HG03460 (cell line): ENCODE measurements around the gene HYAL3.
A peak's percentile ranks its signal among the peaks of the same experiment; 100 is the strongest.

ENCODE experiments used
- ATAC-seq: cut with Tn5 transposase; IDR thresholded peaks from one replicate; pipeline ENCODE4 v1.9.1; 2021; ENCODE audit not compliant: unreplicated experiment

Gene HYAL3, protein sequence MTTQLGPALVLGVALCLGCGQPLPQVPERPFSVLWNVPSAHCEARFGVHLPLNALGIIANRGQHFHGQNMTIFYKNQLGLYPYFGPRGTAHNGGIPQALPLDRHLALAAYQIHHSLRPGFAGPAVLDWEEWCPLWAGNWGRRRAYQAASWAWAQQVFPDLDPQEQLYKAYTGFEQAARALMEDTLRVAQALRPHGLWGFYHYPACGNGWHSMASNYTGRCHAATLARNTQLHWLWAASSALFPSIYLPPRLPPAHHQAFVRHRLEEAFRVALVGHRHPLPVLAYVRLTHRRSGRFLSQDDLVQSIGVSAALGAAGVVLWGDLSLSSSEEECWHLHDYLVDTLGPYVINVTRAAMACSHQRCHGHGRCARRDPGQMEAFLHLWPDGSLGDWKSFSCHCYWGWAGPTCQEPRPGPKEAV

DNA sequence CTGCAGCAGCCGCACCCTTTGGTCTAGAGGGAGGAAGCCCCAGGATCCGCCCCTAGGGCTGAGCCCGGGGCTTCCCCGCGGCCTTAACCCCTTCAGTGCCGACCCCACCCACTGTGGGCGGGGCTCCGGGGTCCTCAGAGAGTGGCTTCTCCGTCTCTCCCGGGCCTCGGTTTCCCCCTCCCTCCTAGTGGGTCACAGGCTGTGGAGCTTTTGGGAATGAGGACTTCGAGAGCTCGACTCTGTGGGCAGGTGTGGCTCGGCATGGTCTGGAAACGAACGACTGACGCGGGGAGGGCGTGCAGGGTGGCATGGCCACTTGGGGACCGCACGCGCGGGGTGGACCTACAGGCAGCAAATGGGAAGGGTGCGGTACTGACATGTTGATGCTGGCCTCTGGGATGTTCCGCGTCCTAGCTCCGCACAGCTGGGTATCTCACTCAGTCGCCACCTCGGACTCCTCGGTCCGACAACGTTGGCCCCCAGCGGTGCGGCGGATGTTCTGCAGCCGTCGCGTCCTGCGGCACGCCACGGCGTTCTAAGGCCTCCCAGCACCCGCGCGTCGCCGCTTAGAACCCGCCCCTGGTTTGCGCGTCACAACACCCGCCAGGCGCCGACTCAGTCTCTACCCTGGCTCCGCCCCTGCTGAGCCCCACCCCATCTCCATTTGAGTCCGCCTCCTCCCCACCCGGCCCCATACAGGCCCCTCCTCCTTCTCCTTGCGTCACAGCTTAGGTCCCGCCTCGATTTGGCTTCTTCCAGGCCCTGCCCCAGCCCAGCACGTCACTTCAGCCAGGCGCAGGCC is at the start of gene HYAL3, which contains the start of gene NAA80:
Gene HYAL3 (minus strand): TSS at position 570 of the 802 bp plus-strand sequence. CDS start 3,803 bp downstream, outside the sequence.
Gene NAA80 (minus strand): TSS at position 570 of the 802 bp plus-strand sequence. CDS start 1,942 bp downstream, outside the sequence.
- ATAC-seq = peak; percentile 82

DNA sequence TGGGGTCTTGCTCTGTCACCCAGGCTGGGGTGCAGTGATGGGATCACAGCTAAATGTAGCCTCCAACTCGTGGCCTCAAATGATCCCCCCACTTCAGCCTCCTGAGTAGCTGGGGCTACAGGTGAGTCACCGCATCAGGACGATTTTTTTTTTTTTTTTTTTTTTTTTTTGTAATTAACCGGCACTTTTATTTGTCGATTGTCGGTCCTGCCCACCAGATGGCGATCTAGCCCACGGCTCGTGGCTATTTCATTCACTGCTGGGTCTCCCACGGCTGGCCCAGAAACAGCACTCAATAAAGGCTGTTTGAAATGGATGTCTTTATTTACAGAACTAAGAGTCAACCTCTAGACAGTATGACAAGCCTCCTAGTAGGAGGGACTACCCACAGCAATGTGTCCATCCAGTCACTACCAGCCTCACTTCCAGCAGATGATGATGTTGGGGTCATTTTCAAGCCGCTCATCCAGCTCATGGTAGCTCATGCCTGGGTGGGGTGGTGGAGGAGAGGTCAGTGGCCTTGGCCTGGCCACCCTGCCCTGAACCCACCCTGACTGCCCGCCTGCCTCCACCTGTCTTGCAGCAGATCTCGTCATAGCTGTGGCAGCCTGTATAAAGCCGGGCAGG is 48.1 kb upstream of the HYAL3 start:
- no peak for ATAC-seq

DNA sequence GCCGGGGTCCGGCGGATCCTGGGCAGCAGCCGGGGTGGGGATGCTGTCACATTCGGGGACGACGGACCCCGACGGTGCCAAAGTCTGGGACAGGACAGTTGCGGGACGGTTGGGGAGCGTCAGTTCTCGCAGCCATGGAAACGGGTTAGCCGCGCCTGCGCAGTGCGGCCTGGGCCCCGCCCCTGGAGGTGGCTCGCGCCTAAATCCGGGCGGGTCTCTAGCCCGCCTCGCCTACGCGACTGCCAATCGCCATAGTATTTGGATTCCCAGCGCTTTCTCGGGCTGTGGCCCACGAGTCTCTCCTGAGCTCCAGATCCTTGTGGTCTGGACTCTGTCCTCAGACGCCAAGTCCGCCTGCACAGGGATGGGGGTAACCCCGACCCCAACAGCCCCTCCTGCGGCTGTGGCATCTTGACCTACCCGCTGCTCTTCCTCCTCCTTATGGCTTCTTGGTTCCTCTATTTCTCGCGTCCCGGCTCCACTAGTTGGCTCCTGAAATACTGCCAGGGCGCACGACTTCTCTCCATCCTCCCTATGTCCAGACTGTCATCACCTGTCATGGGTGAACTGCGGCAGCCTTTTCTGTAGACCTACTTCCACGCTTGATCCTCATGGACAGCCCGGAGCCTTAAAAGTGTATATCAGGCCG is 46.5 kb upstream of the HYAL3 start, which contains the start of gene ZMYND10:
Gene ZMYND10 (minus strand): TSS at position 147 of the 649 bp plus-strand sequence. CDS start 153 bp downstream, outside the sequence.
- no peak for ATAC-seq

DNA sequence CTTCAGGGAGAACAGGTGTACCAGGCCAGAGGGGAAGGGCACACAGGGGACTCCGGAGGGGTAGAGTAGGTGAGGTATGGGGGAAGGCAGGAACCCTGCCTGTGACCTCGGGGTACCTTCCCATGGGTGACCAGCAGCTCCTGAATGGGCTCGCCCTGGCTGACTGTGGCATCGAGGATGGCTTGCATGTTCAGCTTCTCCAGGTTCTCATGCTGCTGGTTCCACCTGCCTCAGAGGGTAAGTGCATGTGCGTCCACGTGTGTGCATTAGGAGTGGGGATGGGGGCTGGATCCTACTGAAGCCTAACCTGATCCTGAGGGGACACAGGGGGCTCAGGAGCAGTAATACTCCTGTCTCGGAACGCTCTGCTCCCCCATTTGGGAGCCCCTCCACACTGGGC is 45.8 kb upstream of the HYAL3 start:
- no peak for ATAC-seq

DNA sequence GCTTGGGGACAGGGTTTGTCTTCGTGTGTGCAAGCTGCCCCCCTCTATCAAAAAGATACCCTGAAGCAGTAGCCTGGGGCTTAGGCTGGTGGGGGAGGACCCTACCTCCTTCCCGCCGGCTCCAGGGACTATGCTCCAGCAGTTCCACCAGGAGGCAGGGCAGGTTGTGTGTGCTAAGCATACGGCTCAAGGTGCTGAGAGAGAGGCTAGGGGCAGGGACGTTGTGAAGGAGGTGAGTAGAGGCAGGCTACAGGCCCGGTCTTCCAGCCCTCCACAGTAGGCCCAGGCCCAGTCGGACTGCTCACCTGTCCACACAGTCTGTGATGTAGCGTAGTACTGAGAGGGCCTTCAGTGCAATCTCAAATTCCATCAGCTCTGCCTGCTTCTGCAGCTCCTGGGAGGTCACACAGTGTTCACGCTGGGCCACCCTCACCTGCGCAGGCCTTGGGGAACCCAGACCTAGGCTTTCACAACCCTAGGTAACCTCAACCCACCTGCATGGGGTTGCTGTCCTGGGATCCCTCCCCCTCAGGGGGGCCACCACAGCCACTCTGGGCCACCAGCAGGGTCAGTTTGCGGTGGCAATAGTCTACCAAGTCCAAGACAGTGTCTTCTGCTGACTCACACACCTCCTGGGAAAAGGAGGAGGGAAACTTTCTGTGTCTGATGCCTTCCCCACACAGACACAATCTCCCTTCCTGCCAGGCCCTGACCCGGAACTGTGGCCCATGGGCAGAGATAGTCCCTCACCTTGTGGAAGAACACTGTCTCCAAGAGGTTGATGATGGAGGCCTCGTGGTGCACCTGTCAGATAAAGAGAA is 43.8 kb upstream of the HYAL3 start:
- no peak for ATAC-seq

DNA sequence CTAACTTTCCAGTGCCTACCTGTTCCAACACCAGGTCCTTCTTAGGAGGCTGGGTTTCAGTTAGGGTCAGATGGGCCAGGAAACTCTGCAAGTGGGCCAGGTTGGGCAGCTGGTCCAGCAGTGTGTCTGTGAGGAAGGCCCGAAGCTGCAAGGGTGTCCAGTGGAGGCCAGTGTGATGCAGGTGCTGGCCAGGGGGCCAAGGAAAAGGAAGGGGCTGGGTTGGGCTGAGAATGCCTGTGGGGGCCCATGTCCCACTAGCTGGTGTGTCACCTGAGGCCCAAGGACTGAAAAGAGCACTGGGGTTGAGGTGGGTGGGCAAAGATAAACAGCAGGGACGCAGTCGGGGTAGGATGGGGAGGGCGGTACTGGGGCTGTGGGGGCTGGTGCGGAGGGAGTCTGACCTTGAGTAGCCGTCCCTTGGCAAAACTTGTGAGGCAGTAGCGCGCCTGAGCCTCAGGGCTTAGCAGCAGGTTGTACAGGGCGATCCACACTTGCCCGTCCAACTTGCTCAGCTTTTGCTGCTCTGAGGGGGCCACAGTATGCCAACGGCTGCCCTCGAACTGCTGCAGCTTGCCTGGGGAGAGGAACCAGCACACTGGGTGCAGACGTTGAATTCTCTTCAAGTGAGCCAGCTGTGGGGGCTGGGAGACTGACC is 42.9 kb upstream of the HYAL3 start:
- no peak for ATAC-seq

DNA sequence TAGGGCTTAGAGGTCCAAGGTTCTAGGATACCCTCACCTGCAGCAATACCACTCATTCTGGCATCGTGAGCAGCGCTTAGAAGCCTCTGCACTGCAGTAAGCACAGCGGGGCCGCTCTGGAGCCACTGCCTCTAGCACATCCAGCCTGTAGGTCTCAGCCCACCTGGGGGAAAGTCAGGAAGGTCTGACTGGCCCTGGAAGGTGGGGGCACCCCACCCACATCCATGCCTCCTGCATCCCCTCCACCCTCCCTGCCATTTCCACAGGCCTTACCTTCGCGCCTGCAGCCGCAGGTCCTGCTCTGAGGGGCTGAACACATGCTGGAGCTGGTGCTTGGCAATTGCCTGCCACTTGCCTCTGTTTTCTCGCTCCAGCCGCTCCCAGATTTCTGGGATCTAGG is 42.3 kb upstream of the HYAL3 start:
- no peak for ATAC-seq

DNA sequence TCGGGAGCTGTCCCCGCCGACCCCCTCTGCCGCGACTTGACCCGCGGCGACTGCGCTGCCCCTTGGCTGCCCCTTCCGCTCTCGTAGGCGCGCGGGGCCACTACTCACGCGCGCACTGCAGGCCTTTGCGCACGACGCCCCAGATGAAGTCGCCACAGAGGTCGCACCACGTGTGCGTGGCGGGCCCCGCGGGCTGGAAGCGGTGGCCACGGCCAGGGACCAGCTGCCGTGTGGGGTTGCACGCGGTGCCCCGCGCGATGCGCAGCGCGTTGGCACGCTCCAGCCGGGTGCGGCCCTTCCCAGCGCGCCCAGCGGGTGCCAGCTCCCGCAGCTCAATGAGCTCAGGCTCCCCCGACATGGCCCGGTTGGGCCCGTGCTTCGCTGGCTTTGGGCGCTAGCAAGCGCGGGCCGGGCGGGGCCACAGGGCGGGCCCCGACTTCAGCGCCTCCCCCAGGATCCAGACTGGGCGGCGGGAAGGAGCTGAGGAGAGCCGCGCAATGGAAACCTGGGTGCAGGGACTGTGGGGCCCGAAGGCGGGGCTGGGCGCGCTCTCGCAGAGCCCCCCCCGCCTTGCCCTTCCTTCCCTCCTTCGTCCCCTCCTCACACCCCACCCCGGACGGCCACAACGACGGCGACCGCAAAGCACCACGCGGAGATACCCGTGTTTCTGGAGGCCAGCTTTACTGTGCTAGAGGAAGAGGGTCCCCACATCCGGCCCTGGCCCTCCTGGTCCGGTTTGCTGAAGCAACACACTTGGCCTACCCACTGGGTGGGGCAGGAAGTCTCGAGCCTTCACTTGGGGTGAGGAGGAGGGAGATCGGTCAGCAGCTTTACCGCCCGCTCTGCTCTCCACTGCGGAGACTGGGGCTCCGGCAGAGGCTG is 41.5 kb upstream of the HYAL3 start, which contains the start of gene RASSF1:
Gene RASSF1 (minus strand): TSS at position 389 of the 882 bp plus-strand sequence. CDS start 31 bp downstream, at position 358.
- no peak for ATAC-seq

DNA sequence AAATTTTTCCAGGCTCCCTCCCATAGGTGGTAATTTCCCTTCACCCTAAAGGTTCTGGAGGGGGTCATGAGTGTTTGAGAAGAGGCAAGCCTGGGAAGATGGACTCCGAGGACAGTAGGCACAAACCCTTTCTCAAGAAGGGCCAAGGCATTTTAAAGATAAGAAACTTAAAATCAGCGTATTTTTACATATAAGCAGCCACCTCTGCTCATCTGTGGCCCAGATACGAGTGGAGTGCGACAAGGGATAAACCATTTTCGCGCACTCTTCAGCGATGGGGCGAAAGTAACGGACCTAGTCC is 40.9 kb upstream of the HYAL3 start:
- ATAC-seq = no peak

DNA sequence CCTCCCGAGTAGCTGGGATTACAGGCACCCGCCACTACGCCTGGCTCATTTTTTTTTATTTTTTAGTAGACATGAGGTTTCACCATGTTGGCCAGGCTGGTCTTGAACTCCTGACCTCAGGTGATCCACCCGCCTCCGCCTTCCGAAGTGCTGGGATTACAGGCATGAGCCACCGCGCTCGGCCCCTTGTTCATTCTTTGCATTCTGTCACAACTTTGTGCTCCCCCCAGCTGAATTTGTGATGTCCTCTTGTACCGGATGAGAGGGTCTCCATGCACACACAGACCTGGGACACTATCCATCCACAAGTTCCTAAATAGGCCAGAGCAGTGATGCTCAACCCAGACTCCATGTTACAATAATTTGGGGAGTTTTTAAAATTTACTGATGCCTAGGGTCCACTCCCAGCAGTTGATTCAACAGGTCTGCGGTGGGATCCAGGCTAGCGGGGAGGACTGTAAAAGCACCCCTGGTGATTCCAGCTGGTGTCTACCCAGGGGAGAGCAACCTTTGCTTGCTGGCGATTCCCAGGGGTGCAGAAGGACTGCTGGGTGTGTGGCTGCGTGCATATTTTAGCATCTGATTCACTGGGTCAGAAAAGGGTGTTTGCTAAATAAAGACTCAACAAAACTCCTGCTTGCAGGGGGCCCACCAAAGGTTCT is 40.4 kb upstream of the HYAL3 start:
- ATAC-seq = no peak

DNA sequence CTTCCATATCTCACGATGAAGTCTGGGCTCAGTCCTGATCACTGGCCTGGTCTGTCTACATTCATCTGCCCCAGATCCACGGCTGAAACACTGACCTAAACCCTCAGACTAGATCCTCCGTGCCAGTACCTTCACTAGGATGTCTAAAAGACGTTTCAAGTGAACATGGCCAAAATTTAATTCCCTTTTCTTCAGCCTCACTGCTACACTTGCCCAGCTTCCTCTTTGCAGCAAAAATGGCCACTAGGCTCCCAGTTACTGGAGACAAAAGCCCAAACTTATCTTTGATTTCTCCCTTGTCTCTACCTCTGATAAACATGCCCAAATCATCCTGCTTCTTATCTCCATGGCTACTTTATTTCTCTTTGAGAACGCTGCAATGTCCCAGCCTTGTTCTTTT is 39.8 kb upstream of the HYAL3 start:
- no peak for ATAC-seq

DNA sequence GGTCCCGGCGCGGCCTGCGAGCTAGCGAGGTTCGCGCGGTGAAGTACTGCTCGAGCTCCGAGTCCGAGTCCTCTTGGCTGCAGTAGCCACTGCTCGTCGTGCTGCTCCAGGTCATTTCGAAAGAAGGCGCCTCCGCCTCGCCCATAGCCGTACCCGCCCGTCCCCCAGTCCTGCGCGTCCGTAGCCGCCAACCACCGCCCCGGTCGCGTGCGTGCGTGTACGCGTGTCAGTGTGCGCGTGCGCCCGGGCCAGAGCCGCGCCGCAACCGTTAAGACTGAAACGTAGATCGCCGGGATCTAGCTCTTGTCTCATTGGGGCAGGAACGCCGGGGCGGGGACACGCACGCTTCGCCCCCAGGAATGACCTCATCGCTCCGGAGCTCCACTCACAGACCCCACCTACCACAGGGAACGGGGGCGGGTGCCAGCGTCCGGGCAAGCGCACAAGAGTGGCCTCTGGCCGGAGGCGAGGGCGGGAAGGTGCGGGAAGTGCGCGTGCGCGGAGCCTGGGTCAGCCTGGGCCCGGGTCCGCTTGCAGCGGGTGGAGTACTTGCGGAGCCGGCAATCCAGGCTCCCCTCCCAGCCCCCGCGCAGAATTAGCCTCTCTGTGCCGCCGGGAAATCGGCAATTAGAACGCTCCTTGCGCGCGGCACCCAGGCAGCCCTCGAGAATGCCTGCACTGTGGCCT is 38.1 kb upstream of the HYAL3 start:
- ATAC-seq = peak; percentile 66

DNA sequence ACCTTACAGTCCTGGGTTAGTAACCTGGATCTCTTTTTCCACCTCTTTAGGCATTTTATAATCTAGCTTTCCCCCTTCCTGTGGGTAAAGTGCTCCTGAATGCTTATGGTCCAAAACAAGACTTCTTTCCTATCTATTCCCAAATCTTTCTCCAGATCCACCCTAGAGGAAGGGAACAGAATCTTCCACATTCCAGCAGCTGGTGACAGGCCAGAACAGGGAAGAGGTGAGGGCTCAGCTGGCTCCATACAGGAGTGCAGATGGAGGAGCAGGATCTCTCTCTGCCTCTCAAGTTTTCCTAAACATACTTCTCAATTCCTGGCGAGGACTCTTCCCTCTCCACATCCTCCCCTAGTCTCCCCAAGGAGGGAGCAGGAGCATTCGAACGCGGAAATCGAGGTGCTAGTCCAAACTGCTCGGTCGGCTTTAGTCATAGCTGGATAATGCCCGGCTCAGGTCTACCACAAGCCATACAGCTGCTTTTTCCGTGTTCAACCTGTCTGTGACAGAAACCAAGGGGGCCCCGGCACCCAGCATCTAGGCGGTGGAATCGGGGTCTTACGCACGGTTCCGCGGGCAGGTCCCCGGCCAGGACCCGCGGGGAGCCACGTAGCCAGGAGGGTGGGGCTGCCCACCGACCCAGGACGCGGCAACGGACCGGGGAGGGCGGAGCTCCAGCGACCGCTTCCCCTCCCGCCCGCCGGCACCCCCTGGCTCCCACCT is 37.4 kb upstream of the HYAL3 start:
- ATAC-seq = peak; percentile 30

DNA sequence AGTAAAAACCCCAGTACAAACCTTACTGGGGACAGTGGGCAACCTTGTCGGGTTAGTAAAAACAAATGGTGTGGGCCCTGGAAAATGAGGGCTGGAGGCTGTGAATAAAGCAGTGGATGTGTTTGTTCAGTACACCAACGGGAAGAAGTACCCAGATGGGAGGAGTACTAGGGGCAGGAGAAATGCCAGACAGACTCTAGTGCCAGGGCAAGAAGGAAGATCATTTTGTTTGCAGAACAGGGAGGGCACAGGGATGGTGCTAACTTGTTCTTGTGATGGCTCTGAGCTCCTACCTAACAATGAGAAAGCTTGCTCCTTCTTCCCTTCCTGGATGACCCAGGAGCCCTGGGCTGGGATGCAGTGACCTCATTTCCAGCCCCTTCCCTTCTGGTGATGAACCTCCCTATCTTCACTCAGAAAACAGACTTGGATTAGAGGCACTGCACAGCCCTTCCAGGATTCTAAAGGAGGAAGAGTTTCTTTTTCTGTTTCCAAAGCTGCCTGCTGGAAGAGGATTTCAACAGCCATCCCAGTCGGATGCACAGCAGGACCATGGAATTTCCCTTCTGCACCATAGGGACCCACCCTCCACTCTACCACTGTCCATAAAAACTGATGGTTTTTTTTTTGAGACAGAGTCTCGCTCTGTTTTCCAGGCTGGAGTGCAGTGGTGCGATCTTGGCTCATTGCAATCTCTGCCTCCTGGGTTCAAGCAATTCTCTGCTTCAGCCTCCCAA is 35.3 kb upstream of the HYAL3 start:
- no peak for ATAC-seq

DNA sequence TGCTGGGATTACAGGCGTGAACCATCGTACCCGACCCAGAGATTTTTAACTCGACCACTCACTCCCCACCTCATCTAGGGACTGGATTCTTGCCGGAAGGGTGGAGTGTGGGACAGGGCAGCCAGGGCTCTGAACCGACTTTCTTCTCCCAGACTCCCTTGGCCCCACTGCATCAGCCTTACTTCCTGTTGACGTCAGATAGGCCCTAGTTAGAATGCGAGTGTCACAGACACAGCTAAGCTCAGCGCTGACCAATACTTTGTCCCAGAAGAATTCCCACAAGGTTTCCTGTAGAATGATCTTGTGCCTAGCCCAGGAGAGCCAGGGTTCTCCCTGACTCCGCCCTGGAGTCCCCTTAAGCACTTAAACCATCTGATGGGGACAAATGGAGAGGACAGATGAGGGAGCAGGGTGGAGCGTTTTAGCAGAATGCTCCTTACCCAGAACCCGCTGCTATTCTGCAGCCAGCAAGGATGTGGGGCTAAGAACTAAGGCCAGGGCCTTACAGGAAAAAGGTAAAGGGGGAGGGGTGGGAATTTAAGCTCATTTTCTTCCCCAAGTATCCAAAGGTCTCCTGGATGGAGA is 34.6 kb upstream of the HYAL3 start:
- no peak for ATAC-seq
